NCI-H128 (cell line): Measurements from ENCODE around the gene ZKSCAN1.

Experiments used
- DNase-seq: peaks from one replicate; lab custom pipeline; 2025; ENCODE audit not compliant: unreplicated experiment; lab: John Stamatoyannopoulos, UW

ZKSCAN1 gene

DNA sequence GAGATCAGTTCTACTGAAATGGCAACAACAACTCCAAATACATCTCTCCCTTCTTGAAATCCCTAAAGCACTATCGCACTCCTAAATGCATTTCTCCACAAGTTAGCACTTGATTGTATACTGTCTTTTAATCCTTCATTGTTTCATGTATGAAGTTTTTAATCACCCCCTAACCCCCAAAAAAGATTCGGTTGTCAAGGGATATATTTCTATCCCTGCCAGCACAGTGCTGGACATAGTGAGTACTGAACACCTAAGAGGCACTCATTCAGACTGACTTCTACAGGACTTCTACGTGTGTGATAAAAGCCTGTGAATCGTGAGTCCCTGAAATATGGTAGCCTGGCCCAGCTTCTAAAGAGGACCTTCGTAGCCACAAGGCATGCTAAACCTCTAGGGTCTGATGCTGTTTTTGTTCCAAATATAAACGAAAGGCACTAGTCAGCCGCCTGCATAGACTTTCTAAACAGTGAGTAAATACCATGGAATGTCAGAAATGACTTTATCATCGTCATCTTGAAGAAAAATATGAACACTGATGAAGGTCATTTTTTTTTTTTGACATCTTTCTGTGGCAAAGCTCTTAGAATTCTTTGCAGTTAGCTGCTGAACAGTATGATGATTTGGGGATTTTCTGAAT, 19.6 kb downstream of the ZKSCAN1 start:
- no peak for DNase-seq

DNA sequence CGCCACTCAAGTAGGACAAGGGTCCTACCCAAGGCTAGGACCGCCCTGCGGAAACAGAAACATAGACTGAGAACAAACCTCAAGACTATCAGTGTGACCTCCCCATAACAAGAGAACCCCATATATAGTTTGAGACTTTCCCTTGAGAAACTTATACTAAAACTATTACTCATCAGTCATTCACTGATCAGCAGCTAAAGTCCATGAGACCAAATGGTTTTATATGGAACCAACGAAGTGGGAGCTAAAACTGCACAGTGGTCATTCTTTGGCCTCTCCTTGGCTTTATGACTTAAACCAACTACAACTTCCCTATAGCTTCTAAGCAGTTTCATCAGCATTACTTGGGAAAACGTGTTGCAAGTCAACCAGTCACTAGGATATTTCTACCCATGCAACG, 20.5 kb downstream of the ZKSCAN1 start:
- no peak for DNase-seq

DNA sequence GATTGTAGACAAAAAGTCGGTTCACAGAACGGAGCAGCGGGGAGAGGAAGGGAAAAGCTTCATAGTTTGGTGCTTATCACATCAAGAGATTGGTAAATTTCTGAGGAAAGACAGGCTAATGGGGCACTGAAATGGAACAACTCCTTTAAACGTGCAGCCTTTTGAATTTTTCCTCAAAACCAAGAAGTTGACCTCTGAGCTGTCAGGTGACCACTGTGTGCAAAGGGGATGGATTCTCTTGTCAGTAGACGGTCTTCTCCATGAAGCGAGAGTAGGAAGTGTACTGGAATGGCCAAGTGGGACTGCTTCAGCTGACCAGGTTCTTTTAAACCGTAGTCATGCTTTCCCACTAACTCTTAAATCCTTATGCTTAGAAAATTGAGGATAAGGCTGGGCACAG, 22.9 kb downstream of the ZKSCAN1 start:
- DNase-seq, result no peak

DNA sequence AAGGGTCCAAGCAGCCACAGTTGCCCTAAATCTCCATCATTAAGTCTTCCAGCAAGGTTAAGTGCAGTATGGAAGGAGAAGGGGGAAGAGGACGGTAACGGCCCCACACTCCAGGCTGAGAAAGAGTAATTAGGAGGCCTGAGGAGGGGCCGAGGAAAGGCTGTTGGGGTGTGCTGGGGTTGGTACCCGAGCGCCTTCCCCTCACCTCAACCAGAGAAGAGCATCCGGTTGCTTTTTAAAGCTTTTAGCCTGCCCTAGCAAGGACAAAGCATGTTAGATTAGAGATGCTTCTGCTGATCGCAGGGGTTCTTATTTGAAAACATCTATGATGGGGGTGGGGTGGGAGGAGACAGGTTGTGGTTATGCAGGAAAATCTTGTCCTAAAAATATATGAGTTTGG, 25.2 kb downstream of the ZKSCAN1 start:
- DNase-seq, result no peak

DNA sequence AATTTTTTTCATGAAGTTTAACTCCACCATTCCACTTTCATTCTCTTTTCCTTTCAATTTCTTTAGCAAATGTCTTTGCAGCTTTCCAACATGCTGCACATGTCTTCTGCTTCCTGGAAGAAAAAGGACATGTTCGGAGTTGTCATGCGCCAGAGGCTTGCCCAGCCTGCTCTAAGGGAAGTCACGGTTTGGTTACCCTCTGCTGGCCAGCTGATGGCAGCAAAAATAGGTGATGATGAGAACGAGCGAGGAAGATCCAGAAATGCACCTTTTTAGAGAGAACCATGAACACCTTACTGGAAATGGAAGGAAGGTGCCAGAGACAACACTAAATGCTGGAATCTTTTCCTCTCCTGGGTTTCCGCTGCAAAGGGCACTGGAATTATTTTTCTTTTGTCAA, 29.3 kb downstream of the ZKSCAN1 start:
- no peak for DNase-seq

DNA sequence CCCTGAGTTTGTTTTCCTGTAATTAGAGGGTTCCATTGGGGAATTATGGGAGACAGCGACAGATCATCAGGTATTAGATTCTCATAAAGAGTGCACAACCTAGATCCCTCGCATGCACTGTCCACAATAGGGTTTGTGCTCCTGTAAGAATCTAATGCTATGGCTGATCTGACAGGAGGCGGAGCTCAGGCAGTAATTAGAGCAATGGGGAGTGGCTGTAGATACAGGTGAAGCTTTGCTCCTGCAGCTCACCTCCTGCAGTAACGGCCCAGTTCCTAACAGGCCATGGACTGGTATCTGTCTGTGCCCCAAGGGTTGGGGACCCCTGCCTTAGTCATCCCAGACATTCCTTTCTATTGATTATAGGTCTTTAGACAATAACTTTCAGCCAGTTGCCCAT, 33.3 kb downstream of the ZKSCAN1 start:
- no peak for DNase-seq

DNA sequence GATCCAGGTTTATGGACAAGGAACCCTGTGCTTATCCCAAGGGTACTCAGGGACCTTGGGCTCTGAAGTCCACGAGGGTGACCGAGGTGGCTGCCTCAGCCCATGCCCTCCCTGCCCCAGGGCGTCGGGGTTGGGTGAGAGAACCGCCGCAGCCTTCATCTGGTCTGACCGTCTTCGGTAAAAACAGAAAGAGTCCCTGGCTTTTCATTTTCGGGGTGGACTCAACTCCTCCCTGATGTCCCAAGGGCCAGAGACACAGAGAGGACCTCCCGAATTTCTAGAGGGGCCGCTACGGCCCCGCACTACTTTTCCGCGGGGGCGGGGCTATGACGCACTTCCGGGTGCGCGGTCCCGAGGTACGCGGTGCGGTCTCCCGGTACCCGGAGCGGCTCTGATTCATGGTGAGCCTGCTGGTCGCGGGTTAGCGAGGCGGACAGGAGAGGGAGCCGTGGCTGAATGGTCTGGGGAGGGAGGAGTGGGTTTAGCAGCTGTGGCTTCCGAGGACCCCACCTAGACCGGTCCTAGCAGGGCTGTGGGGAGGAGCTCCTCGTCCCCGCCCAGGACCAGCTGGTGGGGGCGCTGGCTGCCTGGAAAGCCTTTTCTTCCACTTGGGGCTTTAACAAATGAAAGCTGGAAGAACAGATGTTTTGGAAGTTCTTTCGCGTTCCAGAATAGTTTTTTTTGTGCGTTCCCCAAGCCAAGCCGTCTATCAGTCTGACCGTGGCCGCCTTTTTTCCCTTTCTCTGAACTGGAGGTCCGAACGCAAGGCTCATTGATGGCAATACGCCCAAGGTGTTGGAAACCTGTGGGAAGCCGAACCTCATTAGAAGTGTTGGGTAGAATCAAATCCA, 34.3 kb downstream of the ZKSCAN1 start, which contains the start of gene ZSCAN21:
TSS of gene ZSCAN21 (plus strand) at position 334 of the 851 bp plus-strand sequence. CDS start 7,233 bp downstream, outside the sequence.
- peak; percentile 53 for DNase-seq

DNA sequence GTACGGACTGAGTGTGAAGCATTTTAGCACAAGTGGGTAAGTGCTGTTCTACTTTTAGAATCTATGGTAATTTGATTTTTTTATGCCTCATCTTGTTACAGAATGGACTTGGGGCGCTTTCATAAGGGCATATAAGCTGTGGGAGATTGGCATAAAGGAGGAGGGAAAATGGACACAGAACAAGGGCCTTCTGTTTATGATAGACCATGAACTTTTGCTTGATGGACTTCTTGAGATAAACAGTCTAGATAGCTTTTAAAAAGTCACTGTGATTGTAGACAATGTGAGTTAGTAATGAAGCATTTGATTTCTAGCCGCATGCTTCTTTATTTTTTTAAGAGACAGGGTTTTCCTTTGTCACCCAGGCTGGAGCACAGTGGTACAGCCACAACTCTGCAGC, 36.2 kb downstream of the ZKSCAN1 start:
- DNase-seq, result no peak

DNA sequence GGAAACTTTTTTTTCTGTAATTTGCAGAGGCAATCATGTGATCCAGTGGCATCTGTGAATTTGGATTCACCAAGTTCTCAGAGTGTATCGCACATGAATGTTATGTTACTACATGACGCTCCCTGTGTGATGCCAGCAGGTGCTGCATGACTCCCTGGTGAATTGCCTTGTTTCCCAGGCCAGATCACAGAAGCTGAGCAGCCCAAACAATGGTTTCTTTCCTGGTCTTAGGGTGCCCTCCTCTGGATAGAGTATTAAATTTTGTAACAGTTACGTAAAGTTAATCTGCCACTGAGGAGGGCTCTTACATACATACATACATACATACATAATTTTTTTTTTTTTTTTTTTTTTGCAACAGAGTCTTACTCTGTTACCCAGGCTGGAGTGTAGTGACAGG, 37.8 kb downstream of the ZKSCAN1 start:
- DNase-seq, result peak; percentile 76

DNA sequence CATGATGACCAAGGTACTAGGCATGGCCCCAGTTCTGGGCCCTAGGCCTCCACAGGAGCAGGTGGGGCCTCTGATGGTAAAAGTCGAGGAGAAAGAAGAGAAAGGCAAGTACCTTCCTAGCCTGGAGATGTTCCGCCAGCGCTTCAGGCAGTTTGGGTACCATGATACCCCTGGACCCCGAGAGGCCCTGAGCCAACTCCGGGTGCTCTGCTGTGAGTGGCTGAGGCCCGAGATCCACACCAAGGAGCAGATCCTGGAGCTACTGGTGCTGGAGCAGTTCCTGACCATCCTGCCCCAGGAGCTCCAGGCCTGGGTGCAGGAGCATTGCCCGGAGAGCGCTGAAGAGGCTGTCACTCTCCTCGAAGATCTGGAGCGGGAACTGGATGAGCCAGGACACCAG, 41.6 kb downstream of the ZKSCAN1 start:
- no peak for DNase-seq

DNA sequence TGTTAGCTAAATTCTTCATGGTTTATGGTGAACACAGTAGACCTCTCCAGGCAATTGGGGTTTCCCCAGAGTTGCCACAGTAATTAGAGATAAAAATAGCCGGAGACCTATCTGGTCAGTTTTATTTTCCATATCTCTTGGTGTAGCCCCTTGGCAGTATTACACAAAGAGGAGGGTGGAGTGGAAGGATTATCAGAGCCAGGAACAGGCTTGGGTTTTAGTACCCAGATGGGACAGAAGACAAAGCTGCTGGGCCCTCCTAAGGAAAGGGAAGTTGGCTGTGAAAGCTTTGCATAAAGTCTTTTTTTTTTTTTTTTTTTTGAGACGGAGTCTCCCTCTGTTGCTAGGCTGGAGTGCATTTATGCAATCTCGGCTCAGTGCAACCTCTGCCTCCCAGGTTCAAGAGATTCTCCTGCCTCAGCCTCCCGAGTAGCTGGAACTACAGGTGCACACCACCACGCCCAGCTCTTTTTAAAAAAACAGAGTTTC, 43.9 kb downstream of the ZKSCAN1 start:
- DNase-seq, result no peak

DNA sequence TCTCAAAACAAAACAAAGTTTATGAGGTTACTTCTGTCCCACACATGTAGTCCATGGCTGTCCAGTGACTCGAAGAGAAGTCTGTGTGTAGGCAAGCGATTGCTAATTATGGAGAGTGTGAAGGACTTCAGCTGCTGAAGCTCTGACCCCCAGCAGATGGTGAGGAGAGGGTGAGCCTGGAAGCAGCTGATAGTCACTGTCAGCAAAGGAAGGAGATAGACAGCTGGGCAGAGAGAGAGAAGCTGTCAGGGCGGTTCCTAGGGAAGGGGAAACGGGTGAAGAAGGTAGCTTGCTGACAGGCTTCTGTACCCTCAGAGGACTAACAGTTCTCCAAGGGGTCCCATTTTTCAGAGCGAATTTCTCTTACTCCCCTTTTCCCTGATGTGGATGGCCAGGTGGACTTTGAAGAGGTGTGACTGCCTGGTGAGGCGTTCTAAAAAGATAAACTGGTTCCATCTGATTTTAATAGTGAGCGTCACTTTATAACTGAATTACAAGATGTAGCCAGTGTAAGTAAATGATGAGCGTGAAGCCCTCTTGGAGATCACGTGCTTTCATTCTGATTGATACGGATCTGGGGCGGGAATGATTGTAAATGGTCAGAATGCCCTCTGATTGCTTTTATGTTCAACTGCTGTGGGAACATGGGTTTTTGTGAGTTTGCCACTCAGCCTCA, 46.3 kb downstream of the ZKSCAN1 start:
- no peak for DNase-seq

DNA sequence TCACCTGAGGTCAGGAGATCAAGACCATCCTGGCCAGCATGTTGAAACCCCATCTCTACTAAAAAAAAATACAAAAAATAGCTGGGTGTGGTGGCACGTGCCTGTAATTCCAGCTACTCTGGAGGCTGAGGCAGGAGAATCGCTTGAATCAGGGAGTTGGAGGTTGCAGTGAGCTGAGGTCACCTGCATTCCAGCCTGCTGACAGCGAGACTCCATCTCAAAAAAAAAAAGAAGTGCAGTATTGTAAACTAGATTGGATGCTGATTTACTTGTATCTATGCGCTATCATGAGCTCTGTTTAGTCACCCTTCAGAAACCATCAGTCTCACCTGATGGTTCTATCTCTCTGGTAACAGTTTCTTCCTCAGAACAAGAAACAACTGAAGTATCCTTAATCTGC, 48.0 kb downstream of the ZKSCAN1 start:
- no peak for DNase-seq

DNA sequence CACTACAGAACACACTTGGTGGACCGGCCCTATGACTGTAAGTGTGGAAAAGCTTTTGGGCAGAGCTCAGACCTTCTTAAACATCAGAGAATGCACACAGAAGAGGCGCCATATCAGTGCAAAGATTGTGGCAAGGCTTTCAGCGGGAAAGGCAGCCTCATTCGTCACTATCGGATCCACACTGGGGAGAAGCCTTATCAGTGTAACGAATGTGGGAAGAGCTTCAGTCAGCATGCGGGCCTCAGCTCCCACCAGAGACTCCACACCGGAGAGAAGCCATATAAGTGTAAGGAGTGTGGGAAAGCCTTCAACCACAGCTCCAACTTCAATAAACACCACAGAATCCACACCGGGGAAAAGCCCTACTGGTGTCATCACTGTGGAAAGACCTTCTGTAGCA, 48.8 kb downstream of the ZKSCAN1 start:
- DNase-seq, result no peak

DNA sequence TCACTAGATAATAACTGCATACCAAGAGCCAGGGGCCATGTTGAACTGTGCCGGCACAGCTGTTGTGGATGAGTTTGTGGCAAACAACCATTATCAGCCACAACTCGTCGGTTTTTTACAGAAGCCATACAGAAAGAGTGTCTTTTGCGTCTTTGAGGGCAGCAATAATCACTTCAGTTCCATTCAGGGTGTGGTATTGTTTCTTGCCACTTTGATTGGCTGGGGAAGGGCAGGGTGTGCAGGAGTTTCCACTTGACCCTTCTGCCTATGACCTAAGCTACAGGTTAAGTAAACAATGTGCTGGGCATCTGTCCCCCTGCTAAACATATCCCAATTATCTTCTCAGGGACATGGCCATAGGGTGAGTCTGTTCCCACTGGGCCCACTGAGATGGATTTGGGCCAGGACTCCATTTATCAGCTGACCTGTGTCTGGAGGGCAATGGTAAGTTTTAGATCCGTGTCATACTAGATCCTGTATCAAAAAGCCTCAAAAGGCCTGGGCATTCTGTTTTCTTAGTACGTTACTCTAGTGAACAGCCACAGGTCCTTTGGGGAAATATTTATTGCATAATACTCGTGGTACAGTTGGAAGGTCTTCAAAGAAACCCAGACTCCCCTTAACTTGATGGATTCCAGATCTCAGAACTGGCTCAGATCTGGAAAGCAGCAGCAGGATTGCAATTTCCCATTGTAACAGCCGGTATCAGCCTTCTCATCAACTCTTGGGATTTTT, 50.2 kb downstream of the ZKSCAN1 start:
- no peak for DNase-seq

DNA sequence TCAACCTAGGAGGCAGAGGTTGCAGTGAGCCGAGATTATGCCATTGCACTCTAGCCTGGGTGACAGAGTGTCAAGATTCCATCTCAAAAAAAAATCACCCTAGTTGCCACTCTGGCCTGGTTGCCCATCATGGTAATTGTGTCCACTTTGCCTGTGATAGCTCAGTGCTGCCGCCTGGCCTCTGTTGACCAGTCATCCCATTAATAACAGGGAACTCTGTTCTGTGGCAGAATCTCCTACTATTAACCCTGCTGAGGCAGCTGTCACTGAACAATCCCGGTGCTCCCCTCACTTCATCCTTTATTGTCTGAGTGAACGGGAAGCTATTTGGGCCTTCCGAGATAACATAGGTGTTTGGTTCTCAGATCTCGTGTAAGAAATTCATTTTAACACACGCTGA, 51.6 kb downstream of the ZKSCAN1 start:
- DNase-seq, result no peak

DNA sequence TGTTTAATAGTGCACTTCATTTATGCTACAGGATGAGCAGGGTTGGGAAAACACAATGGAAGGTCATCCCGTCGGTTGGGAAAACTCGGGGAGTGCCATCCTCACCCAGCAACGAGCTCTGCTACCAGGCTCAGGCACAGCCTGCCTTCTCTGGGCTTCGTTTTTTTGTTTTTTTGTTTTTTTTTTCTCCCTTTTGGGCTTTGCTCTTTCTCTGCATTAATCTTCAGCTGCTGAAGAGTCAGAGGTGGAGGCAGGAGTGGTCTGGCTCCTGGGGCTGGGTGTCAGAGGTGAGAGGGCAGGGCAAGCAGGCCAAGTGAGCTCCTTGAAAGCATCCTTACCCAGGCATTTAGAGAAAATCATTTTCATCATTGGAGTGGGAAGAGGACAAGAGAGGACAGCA, 54.6 kb downstream of the ZKSCAN1 start:
- no peak for DNase-seq

DNA sequence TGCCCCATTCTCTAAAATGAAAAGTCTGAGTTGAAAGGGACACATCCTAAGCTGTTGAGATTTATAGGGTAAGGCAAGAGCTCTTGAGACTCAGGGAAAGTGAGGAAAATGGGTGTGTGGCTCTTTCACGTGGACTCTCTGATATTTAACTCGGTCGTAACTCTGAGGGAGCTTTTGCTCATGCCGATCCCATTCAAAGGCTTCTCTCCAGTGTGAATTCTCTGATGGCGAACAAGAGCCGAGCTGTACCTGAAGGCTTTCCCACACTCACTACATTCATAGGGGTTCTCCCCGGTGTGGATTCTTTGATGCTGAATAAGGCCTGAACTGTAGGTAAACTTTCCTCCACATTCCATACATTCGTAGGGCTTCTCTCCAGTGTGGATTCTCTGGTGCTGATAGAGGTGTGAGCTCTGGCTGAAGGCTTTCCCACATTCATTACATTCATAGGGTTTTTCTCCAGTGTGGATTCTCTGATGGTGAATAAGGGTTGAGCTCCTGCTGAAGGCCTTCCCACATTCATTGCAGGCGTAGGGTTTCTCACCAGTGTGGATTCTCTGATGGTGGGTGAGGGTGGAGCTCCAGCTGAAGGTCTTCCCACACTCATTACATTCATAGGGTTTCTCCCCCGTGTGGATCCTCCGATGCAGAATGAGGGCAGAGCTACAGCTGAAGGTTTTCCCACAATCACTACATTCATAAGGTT, 55.8 kb downstream of the ZKSCAN1 start:
- DNase-seq, result no peak

DNA sequence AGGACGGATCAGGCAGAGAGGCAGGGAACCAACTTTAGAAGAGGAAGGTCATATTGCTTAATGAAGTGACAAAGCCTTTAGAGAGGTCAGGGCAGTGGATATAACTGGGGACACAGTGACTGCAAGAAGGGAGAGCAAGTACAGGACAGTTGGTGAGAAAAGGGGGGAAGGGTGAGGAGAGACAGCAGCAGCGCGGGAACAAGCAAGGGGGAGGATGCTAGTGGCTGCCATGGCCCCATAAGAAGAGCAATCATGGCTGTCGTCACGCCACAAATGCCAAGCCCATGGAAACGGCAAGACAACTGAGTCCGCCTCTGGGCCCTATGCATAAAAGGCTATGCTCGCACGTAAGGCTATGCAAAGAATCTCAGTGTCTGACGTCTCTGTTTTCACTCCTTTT, 57.1 kb downstream of the ZKSCAN1 start:
- DNase-seq, result no peak

DNA sequence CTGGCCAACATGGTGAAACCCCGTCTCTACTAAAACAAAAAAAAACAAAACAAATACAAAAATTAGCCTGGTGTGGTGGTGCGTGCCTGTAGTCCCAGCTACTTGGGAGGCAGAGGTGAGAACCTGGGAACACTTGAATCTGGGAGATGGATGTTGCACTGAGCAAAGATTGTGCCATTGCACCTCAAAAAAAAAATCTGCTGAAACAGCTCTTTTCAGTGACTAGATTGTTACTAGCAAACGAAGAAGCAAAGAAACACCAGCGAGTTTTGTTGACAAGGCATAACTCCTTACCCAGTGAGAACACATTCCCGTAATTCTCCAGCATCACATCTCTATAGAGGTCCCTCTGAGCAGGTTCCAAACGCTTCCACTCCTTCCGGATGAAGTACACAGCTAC, 59.4 kb downstream of the ZKSCAN1 start:
- no peak for DNase-seq

DNA sequence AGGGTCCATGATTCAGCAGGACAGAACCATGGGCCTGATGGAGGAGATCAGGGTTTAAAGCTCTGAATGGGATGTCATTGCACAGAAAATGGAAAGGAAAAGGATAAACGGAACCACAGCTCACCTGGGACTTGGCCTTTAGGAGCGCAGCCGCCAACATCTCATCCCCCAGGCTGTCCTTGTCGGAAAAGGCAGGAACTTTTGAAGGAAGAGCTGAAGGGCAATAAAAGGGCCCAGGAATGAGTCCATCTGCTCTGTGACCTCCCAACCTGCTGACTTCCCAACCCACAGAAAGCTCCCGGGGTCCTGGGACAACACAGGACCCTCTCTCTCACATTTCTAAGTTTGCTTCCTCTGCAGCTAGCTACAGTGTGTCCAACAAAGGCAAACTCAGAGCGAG, 60.0 kb downstream of the ZKSCAN1 start:
- DNase-seq, result no peak
